GM23338 (cell line): ENCODE results near the gene SMIM45.

Source experiments
- ATAC-seq: fragments of 200-7000 bp; cut with Tn5 transposase; 3 replicates; pipeline ENCODE4 v1.9.1; 2020
- DNase-seq: peaks from one replicate; pipeline ENCODE4 v3.0.0-alpha.2; 2015; ENCODE audit warnings: low spot score
- H2AFZ ChIP-seq: fragments of 200-600 bp; sonication (generic); 2 replicates; pipeline ENCODE4 v1.8.0; 2016; ENCODE audit warnings: antibody characterized with exemption, mild to moderate bottlenecking, moderate library complexity
- H3F3A ChIP-seq: fragments of 200-600 bp; sonication (generic); replicated peaks from 2 replicates; pipeline ENCODE4 v1.8.0; 2017; ENCODE audit warnings: antibody characterized with exemption, mixed run types, low read depth
- H3K27ac ChIP-seq: fragments of 200-600 bp; sonication (generic); 2 replicates; pipeline ENCODE4 v1.6.1; 2016; ENCODE audit warnings: low read depth
- H3K27me3 ChIP-seq: fragments of 200-600 bp; sonication (generic); 2 replicates; pipeline ENCODE4 v1.8.0; 2016; ENCODE audit warnings: mild to moderate bottlenecking, mixed run types, moderate library complexity; ENCODE audit not compliant: insufficient read depth
- H3K36me3 ChIP-seq: fragments of 200-600 bp; sonication (generic); 2 replicates; pipeline ENCODE4 v1.8.0; 2016; ENCODE audit warnings: mild to moderate bottlenecking; ENCODE audit not compliant: insufficient read depth
- H3K4me1 ChIP-seq: fragments of 200-600 bp; sonication (generic); 2 replicates; pipeline ENCODE4 v1.8.0; 2016; ENCODE audit warnings: mild to moderate bottlenecking, moderate library complexity; ENCODE audit not compliant: insufficient read depth
- H3K4me2 ChIP-seq: fragments of 200-600 bp; sonication (generic); 2 replicates; pipeline ENCODE4 v1.7.1; 2017; ENCODE audit warnings: mixed run types
- H3K4me3 ChIP-seq: fragments of 200-600 bp; sonication (generic); 2 replicates; pipeline ENCODE4 v1.6.1; 2016; ENCODE audit warnings: mixed run types
- H3K79me2 ChIP-seq: fragments of 200-600 bp; sonication (generic); replicated peaks from 2 replicates; pipeline ENCODE4 v1.8.0; 2017; ENCODE audit warnings: mild to moderate bottlenecking; ENCODE audit not compliant: insufficient read depth
- H3K9me2 ChIP-seq: fragments of 200-600 bp; sonication (generic); 2 replicates; pipeline ENCODE4 v1.8.0; 2017; ENCODE audit not compliant: insufficient read depth
- H4K20me1 ChIP-seq: fragments of 200-600 bp; sonication (generic); replicated peaks from 2 replicates; pipeline ENCODE4 v1.8.0; 2017; ENCODE audit warnings: mild to moderate bottlenecking; ENCODE audit not compliant: insufficient read depth
- H3K27ac Mint-ChIP-seq: 2 replicates; pipeline ENCODE4 v1.8.0; 2020; ENCODE audit warnings: inconsistent platforms, mild to moderate bottlenecking, moderate library complexity, mixed read lengths
- H3K27me3 Mint-ChIP-seq: 3 replicates; pipeline ENCODE4 v1.8.0; 2022; ENCODE audit warnings: low read depth, mild to moderate bottlenecking, moderate library complexity, mixed read lengths, inconsistent platforms; ENCODE audit not compliant: insufficient read depth, poor library complexity
- H3K36me3 Mint-ChIP-seq: 3 replicates; pipeline ENCODE4 v1.8.0; 2021; ENCODE audit warnings: low read depth, mild to moderate bottlenecking, inconsistent platforms, moderate library complexity, mixed read lengths
- H3K4me1 Mint-ChIP-seq: 3 replicates; pipeline ENCODE4 v1.8.0; 2020; ENCODE audit warnings: mild to moderate bottlenecking, inconsistent platforms, mixed read lengths
- H3K4me3 Mint-ChIP-seq: 3 replicates; pipeline ENCODE4 v1.8.0; 2021; ENCODE audit warnings: moderate library complexity, mild to moderate bottlenecking, inconsistent platforms, mixed read lengths
- H3K9me3 Mint-ChIP-seq: 3 replicates; pipeline ENCODE4 v1.8.0; 2020; ENCODE audit warnings: moderate library complexity, mild to moderate bottlenecking, inconsistent platforms, mixed read lengths
- CREB1 ChIP-seq: fragments of 250-450 bp; sonication (Bioruptor Pico); IDR thresholded peaks from 2 replicates; pipeline ENCODE4 v1.5.0; 2020; ENCODE audit warnings: low read depth, mild to moderate bottlenecking, moderate library complexity
- JUNB ChIP-seq: IDR thresholded peaks from one replicate; pipeline ENCODE4 v1.6.1; 2016; ENCODE audit warnings: antibody characterized with exemption; ENCODE audit not compliant: unreplicated experiment
- POLR2AphosphoS5 ChIP-seq: IDR thresholded peaks from 2 replicates; pipeline ENCODE4 v1.6.1; 2016; ENCODE audit warnings: antibody characterized with exemption, low read depth
- TF ChIP-seq, protein P1 (sequence below): IDR thresholded peaks from one replicate; pipeline ENCODE4 v1.6.1; 2018; ENCODE audit warnings: antibody characterized with exemption; ENCODE audit not compliant: unreplicated experiment
- TF ChIP-seq, protein P2 (sequence below): fragments of 250-450 bp; sonication (Bioruptor Pico); IDR thresholded peaks from 2 replicates; pipeline ENCODE4 v1.5.0; 2020; ENCODE audit warnings: mild to moderate bottlenecking, moderate library complexity
- TF ChIP-seq, protein P3 (sequence below), 2 experiments: fragments of 200-600 bp in 1 of 2; sonication (generic) in 1 of 2; conservative IDR thresholded peaks; 2 replicates each; pipeline versions ENCODE4 v1.5.1 to v1.6.1; 2016 to 2017; ENCODE audit warnings: antibody characterized with exemption in 2 of 2, low read depth in 2 of 2, mild to moderate bottlenecking in 2 of 2, moderate library complexity in 1 of 2
- TF ChIP-seq, protein P4 (sequence below): IDR thresholded peaks from 2 replicates; pipeline ENCODE4 v1.6.1; 2016; ENCODE audit warnings: antibody characterized with exemption

Gene SMIM45

DNA sequence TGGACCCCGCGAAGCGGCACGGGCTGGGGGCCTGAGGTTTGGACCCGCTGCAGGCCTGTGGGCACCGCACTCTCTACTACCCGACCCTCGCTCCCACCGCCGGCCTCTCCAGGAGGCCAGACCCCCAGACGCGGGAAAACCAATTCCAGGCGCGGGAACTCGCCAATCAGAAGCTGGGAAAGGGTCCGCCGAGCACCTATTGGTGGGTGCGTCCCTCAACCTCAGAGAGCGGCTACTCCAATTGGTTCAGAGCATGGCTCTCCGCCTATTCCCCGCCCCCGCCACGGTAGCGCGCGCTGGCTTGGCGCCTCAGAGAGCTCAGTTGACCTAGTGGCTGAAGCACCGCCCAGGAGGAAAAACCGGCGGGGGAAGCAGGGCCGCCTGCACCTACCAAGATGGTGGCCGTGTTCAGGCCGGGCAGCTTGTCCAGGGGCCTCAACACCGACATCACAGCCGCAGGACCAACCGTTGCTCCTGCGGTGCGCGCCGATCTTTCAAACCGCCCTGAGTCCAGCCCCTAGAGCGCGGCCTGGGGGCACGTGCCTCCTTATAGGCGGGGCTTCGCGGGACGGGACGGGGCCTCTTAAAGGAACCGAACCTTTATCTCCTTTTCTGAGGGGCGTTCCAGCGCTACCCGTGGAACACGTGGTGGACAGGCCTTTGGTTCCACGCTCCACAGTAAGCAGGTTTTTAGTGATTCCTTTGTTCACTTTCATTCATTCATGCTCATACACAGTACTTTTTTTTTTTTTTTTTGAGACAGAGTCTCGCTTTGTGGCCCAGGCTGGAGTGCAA, 5.1 kb upstream of the SMIM45 start, which contains the start of gene CENPM:
Gene CENPM (minus strand): TSS at position 524 of the 795 bp plus-strand sequence. CDS start 76 bp downstream, at position 448.
- H3K4me1 ChIP-seq = peaks cover 34% of the 10 kb centered on the region
- H3K27ac ChIP-seq = no peak within 1 kb of the TSS; the same call in 1 of the 2 replicates
- Mint-ChIP-seq H3K27me3 (peaks cover 24% of the 10 kb centered on the region), H3K4me3 (peak within 1 kb of the TSS; percentile 82), H3K9me3 (no peaks in the 10 kb centered on the region), H3K27ac (peak within 1 kb of the TSS; percentile 82; the same call in 1 of the 2 replicates), H3K36me3 (peaks cover 36% of the 10 kb centered on the region), H3K4me1 (peaks cover 31% of the 10 kb centered on the region)
- TF ChIP-seq JUNB (no peak), CREB1 (CRISPR knock-in tag) (no peak), POLR2AphosphoS5 (peak; percentile 78)
- TF ChIP-seq, protein P1, sequence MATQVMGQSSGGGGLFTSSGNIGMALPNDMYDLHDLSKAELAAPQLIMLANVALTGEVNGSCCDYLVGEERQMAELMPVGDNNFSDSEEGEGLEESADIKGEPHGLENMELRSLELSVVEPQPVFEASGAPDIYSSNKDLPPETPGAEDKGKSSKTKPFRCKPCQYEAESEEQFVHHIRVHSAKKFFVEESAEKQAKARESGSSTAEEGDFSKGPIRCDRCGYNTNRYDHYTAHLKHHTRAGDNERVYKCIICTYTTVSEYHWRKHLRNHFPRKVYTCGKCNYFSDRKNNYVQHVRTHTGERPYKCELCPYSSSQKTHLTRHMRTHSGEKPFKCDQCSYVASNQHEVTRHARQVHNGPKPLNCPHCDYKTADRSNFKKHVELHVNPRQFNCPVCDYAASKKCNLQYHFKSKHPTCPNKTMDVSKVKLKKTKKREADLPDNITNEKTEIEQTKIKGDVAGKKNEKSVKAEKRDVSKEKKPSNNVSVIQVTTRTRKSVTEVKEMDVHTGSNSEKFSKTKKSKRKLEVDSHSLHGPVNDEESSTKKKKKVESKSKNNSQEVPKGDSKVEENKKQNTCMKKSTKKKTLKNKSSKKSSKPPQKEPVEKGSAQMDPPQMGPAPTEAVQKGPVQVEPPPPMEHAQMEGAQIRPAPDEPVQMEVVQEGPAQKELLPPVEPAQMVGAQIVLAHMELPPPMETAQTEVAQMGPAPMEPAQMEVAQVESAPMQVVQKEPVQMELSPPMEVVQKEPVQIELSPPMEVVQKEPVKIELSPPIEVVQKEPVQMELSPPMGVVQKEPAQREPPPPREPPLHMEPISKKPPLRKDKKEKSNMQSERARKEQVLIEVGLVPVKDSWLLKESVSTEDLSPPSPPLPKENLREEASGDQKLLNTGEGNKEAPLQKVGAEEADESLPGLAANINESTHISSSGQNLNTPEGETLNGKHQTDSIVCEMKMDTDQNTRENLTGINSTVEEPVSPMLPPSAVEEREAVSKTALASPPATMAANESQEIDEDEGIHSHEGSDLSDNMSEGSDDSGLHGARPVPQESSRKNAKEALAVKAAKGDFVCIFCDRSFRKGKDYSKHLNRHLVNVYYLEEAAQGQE = no peak
- TF ChIP-seq, protein P2, sequence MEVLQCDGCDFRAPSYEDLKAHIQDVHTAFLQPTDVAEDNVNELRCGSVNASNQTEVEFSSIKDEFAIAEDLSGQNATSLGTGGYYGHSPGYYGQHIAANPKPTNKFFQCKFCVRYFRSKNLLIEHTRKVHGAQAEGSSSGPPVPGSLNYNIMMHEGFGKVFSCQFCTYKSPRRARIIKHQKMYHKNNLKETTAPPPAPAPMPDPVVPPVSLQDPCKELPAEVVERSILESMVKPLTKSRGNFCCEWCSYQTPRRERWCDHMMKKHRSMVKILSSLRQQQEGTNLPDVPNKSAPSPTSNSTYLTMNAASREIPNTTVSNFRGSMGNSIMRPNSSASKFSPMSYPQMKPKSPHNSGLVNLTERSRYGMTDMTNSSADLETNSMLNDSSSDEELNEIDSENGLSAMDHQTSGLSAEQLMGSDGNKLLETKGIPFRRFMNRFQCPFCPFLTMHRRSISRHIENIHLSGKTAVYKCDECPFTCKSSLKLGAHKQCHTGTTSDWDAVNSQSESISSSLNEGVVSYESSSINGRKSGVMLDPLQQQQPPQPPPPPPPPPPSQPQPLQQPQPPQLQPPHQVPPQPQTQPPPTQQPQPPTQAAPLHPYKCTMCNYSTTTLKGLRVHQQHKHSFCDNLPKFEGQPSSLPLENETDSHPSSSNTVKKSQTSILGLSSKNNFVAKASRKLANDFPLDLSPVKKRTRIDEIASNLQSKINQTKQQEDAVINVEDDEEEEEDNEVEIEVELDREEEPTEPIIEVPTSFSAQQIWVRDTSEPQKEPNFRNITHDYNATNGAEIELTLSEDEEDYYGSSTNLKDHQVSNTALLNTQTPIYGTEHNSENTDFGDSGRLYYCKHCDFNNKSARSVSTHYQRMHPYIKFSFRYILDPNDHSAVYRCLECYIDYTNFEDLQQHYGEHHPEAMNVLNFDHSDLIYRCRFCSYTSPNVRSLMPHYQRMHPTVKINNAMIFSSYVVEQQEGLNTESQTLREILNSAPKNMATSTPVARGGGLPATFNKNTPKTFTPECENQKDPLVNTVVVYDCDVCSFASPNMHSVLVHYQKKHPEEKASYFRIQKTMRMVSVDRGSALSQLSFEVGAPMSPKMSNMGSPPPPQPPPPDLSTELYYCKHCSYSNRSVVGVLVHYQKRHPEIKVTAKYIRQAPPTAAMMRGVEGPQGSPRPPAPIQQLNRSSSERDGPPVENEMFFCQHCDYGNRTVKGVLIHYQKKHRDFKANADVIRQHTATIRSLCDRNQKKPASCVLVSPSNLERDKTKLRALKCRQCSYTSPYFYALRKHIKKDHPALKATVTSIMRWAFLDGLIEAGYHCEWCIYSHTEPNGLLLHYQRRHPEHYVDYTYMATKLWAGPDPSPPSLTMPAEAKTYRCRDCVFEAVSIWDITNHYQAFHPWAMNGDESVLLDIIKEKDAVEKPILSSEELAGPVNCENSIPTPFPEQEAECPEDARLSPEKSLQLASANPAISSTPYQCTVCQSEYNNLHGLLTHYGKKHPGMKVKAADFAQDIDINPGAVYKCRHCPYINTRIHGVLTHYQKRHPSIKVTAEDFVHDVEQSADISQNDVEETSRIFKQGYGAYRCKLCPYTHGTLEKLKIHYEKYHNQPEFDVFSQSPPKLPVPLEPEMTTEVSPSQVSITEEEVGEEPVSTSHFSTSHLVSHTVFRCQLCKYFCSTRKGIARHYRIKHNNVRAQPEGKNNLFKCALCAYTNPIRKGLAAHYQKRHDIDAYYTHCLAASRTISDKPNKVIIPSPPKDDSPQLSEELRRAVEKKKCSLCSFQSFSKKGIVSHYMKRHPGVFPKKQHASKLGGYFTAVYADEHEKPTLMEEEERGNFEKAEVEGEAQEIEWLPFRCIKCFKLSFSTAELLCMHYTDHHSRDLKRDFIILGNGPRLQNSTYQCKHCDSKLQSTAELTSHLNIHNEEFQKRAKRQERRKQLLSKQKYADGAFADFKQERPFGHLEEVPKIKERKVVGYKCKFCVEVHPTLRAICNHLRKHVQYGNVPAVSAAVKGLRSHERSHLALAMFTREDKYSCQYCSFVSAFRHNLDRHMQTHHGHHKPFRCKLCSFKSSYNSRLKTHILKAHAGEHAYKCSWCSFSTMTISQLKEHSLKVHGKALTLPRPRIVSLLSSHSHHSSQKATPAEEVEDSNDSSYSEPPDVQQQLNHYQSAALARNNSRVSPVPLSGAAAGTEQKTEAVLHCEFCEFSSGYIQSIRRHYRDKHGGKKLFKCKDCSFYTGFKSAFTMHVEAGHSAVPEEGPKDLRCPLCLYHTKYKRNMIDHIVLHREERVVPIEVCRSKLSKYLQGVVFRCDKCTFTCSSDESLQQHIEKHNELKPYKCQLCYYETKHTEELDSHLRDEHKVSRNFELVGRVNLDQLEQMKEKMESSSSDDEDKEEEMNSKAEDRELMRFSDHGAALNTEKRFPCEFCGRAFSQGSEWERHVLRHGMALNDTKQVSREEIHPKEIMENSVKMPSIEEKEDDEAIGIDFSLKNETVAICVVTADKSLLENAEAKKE = no peak
- TF ChIP-seq, protein P3, sequence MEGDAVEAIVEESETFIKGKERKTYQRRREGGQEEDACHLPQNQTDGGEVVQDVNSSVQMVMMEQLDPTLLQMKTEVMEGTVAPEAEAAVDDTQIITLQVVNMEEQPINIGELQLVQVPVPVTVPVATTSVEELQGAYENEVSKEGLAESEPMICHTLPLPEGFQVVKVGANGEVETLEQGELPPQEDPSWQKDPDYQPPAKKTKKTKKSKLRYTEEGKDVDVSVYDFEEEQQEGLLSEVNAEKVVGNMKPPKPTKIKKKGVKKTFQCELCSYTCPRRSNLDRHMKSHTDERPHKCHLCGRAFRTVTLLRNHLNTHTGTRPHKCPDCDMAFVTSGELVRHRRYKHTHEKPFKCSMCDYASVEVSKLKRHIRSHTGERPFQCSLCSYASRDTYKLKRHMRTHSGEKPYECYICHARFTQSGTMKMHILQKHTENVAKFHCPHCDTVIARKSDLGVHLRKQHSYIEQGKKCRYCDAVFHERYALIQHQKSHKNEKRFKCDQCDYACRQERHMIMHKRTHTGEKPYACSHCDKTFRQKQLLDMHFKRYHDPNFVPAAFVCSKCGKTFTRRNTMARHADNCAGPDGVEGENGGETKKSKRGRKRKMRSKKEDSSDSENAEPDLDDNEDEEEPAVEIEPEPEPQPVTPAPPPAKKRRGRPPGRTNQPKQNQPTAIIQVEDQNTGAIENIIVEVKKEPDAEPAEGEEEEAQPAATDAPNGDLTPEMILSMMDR (conservative IDR thresholded peaks at IDR 0.05; ENCODE audit: low read depth in 2 of 2) = no peak
- TF ChIP-seq, protein P4, sequence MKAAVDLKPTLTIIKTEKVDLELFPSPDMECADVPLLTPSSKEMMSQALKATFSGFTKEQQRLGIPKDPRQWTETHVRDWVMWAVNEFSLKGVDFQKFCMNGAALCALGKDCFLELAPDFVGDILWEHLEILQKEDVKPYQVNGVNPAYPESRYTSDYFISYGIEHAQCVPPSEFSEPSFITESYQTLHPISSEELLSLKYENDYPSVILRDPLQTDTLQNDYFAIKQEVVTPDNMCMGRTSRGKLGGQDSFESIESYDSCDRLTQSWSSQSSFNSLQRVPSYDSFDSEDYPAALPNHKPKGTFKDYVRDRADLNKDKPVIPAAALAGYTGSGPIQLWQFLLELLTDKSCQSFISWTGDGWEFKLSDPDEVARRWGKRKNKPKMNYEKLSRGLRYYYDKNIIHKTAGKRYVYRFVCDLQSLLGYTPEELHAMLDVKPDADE = no peak
- peak within 1 kb of the TSS; percentile 92 for H2AFZ ChIP-seq
- H3K4me3 ChIP-seq = peak within 1 kb of the TSS; percentile 55
- H3K9me2 ChIP-seq = no peaks in the 10 kb centered on the region
- peaks cover 10% of the 10 kb centered on the region for H3K79me2 ChIP-seq
- H3K4me2 ChIP-seq = peak within 1 kb of the TSS; percentile 90
- DNase-seq = peak; percentile 98
- peaks cover 24% of the 10 kb centered on the region for H3F3A ChIP-seq
- ATAC-seq = peak; percentile 93
- peaks cover 22% of the 10 kb centered on the region for H4K20me1 ChIP-seq
- 0 out of 2 replicates have a peak, but pooled peaks cover 4% of the 10 kb centered on the region for H3K36me3 ChIP-seq
- H3K27me3 ChIP-seq = 0 out of 2 replicates have a peak, but pooled peaks cover 3% of the 10 kb centered on the region
